GM12878 (cell line): ENCODE data around the gene LIG1. TPM values are rescaled to one million over a fixed set of nuclear protein-coding genes. Genes with fewer than 3 reads are reported as not detected.

Experiments
- BCLAF1 ChIP-seq: fragments of 450-650 bp; IDR thresholded peaks from 2 replicates; pipeline ENCODE4 v1.6.1; 2017; ENCODE audit warnings: antibody characterized with exemption, mild to moderate bottlenecking, moderate library complexity
- CBFB ChIP-seq: IDR thresholded peaks from 2 replicates; pipeline ENCODE4 v1.6.1; 2016; ENCODE audit warnings: antibody characterized with exemption, low read depth
- CREB1 ChIP-seq: IDR thresholded peaks from 2 replicates; pipeline ENCODE4 v1.6.1; 2012; ENCODE audit warnings: low read depth, mild to moderate bottlenecking, inconsistent platforms
- CUX1 ChIP-seq: IDR thresholded peaks from 2 replicates; pipeline ENCODE4 v1.6.1; 2012; ENCODE audit warnings: improper control_type of control experiment, low read depth, low read length; ENCODE audit not compliant: insufficient replicate concordance
- E2F4 ChIP-seq: IDR thresholded peaks from 2 replicates; pipeline ENCODE4 v1.6.1; 2012; ENCODE audit warnings: low read depth, low read length, improper control_type of control experiment
- EGR1 ChIP-seq, 2 experiments: IDR thresholded peaks; 1 replicate in 1 of 2; 2 replicates in 1 of 2; pipeline ENCODE4 v1.6.1; 2011 to 2012; ENCODE audit warnings: low read depth in 2 of 2, low read length in 2 of 2, borderline replicate concordance in 1 of 2, mild to moderate bottlenecking in 1 of 2, moderate library complexity in 1 of 2
- HDGF ChIP-seq: fragments of 450-650 bp; IDR thresholded peaks from 2 replicates; pipeline ENCODE4 v1.6.1; 2016; ENCODE audit warnings: antibody characterized with exemption
- LARP7 ChIP-seq: fragments of 450-650 bp; IDR thresholded peaks from 2 replicates; pipeline ENCODE4 v1.6.1; 2017; ENCODE audit warnings: mild to moderate bottlenecking
- PML ChIP-seq: IDR thresholded peaks from 2 replicates; pipeline ENCODE4 v1.6.1; 2012; ENCODE audit warnings: low read length, inconsistent platforms
- PRDM15 ChIP-seq: fragments of 450-650 bp; formaldehyde crosslinking; IDR thresholded peaks from 2 replicates; pipeline ENCODE4 v1.4.0; 2020; ENCODE audit warnings: mild to moderate bottlenecking, moderate library complexity
- RB1 ChIP-seq: fragments of 450-650 bp; formaldehyde crosslinking; IDR thresholded peaks from 2 replicates; pipeline ENCODE4 v1.6.1; 2017; ENCODE audit warnings: mild to moderate bottlenecking, borderline replicate concordance
- SIN3A ChIP-seq: IDR thresholded peaks from 2 replicates; pipeline ENCODE4 v1.6.1; 2012; ENCODE audit warnings: low read depth, low read length, improper control_type of control experiment
- SMAD1 ChIP-seq: fragments of 450-650 bp; IDR thresholded peaks from 2 replicates; pipeline ENCODE4 v1.6.1; 2018; ENCODE audit warnings: mild to moderate bottlenecking, low read depth; ENCODE audit not compliant: partially characterized antibody
- SMAD5 ChIP-seq: IDR thresholded peaks from 2 replicates; pipeline ENCODE4 v1.6.1; 2016; ENCODE audit warnings: antibody characterized with exemption, low read depth
- SREBF1 ChIP-seq: IDR thresholded peaks from 2 replicates; pipeline ENCODE4 v1.6.1; 2012; ENCODE audit warnings: mild to moderate bottlenecking, low read length
- polyA plus RNA-seq, 11 experiments: library from polyadenylated mRNA; depleted of rRNA in 4 of 11; unstranded in 6 of 11; stranded (reverse) in 5 of 11; fragments of >200 nt; fragmentation: Nextera tagmentation in 4 of 11; fragmentation: Illumina TruSeq in 1 of 11; extraction: Ambion mirVana in 4 of 11; extraction: Trizol in 1 of 11; gene quantifications; 1 replicate in 1 of 11; 2 replicates in 10 of 11; pipeline versions ENCODE4 v1.2.1 to v1.2.3, GENCODE V29; 2011 to 2016; ENCODE audit warnings: inconsistent platforms in 2 of 11, missing spikeins in 2 of 11, low read depth in 1 of 11
- total RNA-seq, 4 experiments: library from RNA; depleted of rRNA in 3 of 4; stranded (reverse); fragments of >200 nt in 3 of 4; fragmentation: Illumina TruSeq in 1 of 4; extraction: Trizol in 1 of 4; gene quantifications; 2 replicates each; pipeline versions ENCODE4 v1.2.1 to v1.2.3, GENCODE V29; 2013 to 2021

Gene LIG1
- total and polyA plus RNA-seq, 10 of the 15 experiments (the other 5 are each of a cell fraction or from before 2014, with no cell fraction given) = 7.8 to 117 (median 73.7) TPM

- TF ChIP-seq CUX1 (no peak), CBFB (peak; percentile 27; the same call in 1 of the 2 replicates), PML (peak; percentile 88), SMAD1 (no peak), EGR1 (IDR thresholded peaks at IDR 0.05; ENCODE audit: borderline replicate concordance in 1 of 2, low read depth in 2 of 2, low read length in 2 of 2) (0 out of 3 replicates have a peak, but pooled peaks of 1 of the 2 experiments have one; percentile 41), LARP7 (peak; percentile 27; the same call in 1 of the 2 replicates), BCLAF1 (no peak), CREB1 (0 out of 2 replicates have a peak, but pooled peaks have one; percentile 6), SMAD5 (peak; percentile 79), PRDM15 (peak; percentile 69; the same call in 1 of the 2 replicates), SREBF1 (no peak), HDGF (peak; percentile 72; the same call in 1 of the 2 replicates), SIN3A (peak; percentile 90; the same call in 1 of the 2 replicates), RB1 (peak; percentile 93; the same call in 1 of the 2 replicates), E2F4 (peak; percentile 81)
These were observed 33.9 kb upstream of the LIG1 start (continued) for GRCh38 chr19:48203794-48204628.
